B cell (primary cell): ENCODE results near the gene LONP1. TPM values are rescaled to one million over a fixed set of nuclear protein-coding genes. Genes with fewer than 3 reads are reported as not detected.

Source experiments
- ATAC-seq: fragments of 200-7000 bp; cut with Tn5 transposase; one replicate; pipeline ENCODE4 v1.10.0; 2021; ENCODE audit warnings: low read depth, mild to moderate bottlenecking, moderate number of reproducible peaks, moderate library complexity
- CTCF ChIA-PET: fragments of 350-600 bp; sonication (Branson Sonifier 250); formaldehyde crosslinking; loops from one replicate; lab custom pipeline; 2021; ENCODE audit warnings: antibody characterized with exemption, inconsistent platforms; lab: Charles Lee
- POLR2A ChIA-PET: fragments of 350-600 bp; sonication (Branson Sonifier 250); formaldehyde crosslinking; loops from one replicate; lab custom pipeline; 2021; ENCODE audit warnings: antibody characterized with exemption; lab: Charles Lee
- DNase-seq: peaks from one replicate; pipeline ENCODE4 v3.0.0; 2013
- H2AFZ ChIP-seq: 2 replicates; pipeline ENCODE4 v1.6.1; 2012; ENCODE audit warnings: mild to moderate bottlenecking, low read depth, low read length; ENCODE audit not compliant: insufficient read depth, poor library complexity, severe bottlenecking
- H3K27ac ChIP-seq, 2 donors: 1 replicate in 1 of 2; 2 replicates in 1 of 2; pipeline ENCODE4 v1.5.1; 2012 to 2013; ENCODE audit warnings: low read length in 2 of 2, mild to moderate bottlenecking in 2 of 2, moderate library complexity in 1 of 2
- H3K27me3 ChIP-seq, 4 experiments: fragments of 200-600 bp in 1 of 4; sonication (generic) in 1 of 4; replicated peaks in 1 of 4; 1 replicate in 2 of 4; 2 replicates in 2 of 4; pipeline versions ENCODE4 v1.6.1 to v1.7.0; 2013 to 2016; ENCODE audit warnings: low read length in 3 of 4, mild to moderate bottlenecking in 2 of 4, mixed read lengths in 1 of 4, moderate library complexity in 1 of 4; ENCODE audit not compliant: insufficient read depth in 4 of 4, control insufficient read depth in 3 of 4; ENCODE audit errors: control extremely low read depth in 1 of 4
- H3K36me3 ChIP-seq, 2 experiments: replicated peaks in 1 of 2; 1 replicate in 1 of 2; 2 replicates in 1 of 2; pipeline versions ENCODE4 v1.6.1 to v1.7.1; 2013; ENCODE audit warnings: low read length in 1 of 2; ENCODE audit not compliant: insufficient read depth in 2 of 2, control insufficient read depth in 1 of 2; ENCODE audit errors: control extremely low read depth in 1 of 2, extremely low read depth in 1 of 2
- H3K4me1 ChIP-seq, 2 donors: fragments of 200-600 bp in 1 of 2; sonication (generic) in 1 of 2; 1 replicate in 1 of 2; 2 replicates in 1 of 2; pipeline versions ENCODE4 v1.5.1 to v1.6.1; 2013 to 2017; ENCODE audit warnings: low read length in 2 of 2; ENCODE audit not compliant: control insufficient read depth in 2 of 2, insufficient read depth in 2 of 2
- H3K4me2 ChIP-seq: replicated peaks from 2 replicates; pipeline ENCODE3; 2012; ENCODE audit warnings: mild to moderate bottlenecking, low read depth, low read length; ENCODE audit not compliant: poor library complexity, severe bottlenecking
- H3K4me3 ChIP-seq, 5 experiments: fragments of 200-600 bp in 1 of 5; sonication (generic) in 1 of 5; 1 replicate in 3 of 5; 2 replicates in 2 of 5; pipeline versions ENCODE4 v1.5.1 to v1.7.0; 2011 to 2016; ENCODE audit warnings: low read length in 4 of 5, mild to moderate bottlenecking in 4 of 5, low read depth in 2 of 5, control low read depth in 1 of 5, moderate library complexity in 1 of 5; ENCODE audit not compliant: insufficient read depth in 1 of 5; ENCODE audit errors: control extremely low read depth in 1 of 5, extremely low read depth in 1 of 5
- H3K79me2 ChIP-seq: fragments of 200-600 bp; sonication (generic); one replicate; pipeline ENCODE4 v1.6.0; 2016; ENCODE audit warnings: low read length; ENCODE audit not compliant: control insufficient read depth, insufficient read depth
- H3K9ac ChIP-seq: fragments of 200-600 bp; sonication (generic); 2 replicates; pipeline ENCODE4 v1.6.1; 2017; ENCODE audit warnings: mild to moderate bottlenecking, low read length, moderate library complexity
- H3K9me3 ChIP-seq, 3 donors: one replicate each; pipeline versions ENCODE4 v1.6.1 to v1.7.1; 2013; ENCODE audit warnings: low read length in 2 of 3; ENCODE audit not compliant: control insufficient read depth in 2 of 3, insufficient read depth in 1 of 3; ENCODE audit errors: control extremely low read depth in 1 of 3
- H4K20me1 ChIP-seq: 2 replicates; pipeline ENCODE4 v1.6.0; 2012; ENCODE audit warnings: mild to moderate bottlenecking, low read length; ENCODE audit not compliant: insufficient read depth, control insufficient read depth, poor library complexity, severe bottlenecking
- H3K27ac Mint-ChIP-seq: one replicate; pipeline ENCODE4 v1.8.0; 2021; ENCODE audit warnings: mixed read lengths
- H3K27me3 Mint-ChIP-seq: one replicate; pipeline ENCODE4 v1.8.0; 2021; ENCODE audit warnings: mixed read lengths
- H3K4me1 Mint-ChIP-seq: one replicate; pipeline ENCODE4 v1.8.0; 2021; ENCODE audit warnings: mixed read lengths
- H3K4me3 Mint-ChIP-seq: one replicate; pipeline ENCODE4 v1.8.0; 2021; ENCODE audit warnings: mixed read lengths
- H3K9me3 Mint-ChIP-seq: one replicate; pipeline ENCODE4 v1.8.0; 2022; ENCODE audit warnings: mixed read lengths; ENCODE audit not compliant: insufficient read depth
- CTCF ChIP-seq: fragments of 200-600 bp; IDR thresholded peaks from one replicate; pipeline ENCODE4 v1.8.0; 2022; ENCODE audit warnings: antibody characterized with exemption, mild to moderate bottlenecking
- EZH2 ChIP-seq: IDR thresholded peaks from 2 replicates; pipeline ENCODE4 v1.6.1; 2012; ENCODE audit warnings: borderline replicate concordance, low read depth, mild to moderate bottlenecking, moderate library complexity, low read length; ENCODE audit not compliant: insufficient read depth, poor library complexity, severe bottlenecking
- WGBS: methylation state at CpG from one replicate; pipeline ENCODE4 v1.1.5; 2013; ENCODE audit warnings: missing lambda C conversion rate; ENCODE audit not compliant: insufficient coverage; 5-methylcytosine and 5-hydroxymethylcytosine counted together
- intact Hi-C: fragments of 100-400 bp; cut with micrococcal nuclease; formaldehyde crosslinking; loops from one replicate; pipeline ENCODE4 v1.10.0; 2022
- polyA plus RNA-seq: library from polyadenylated mRNA; depleted of rRNA; stranded (reverse); fragments of >200 nt; gene quantifications from 2 replicates; pipeline ENCODE4 v1.2.3, GENCODE V29; 2012
- total RNA-seq, 2 donors: library from RNA; stranded (reverse); fragments of 120-200 nt in 1 of 2; gene quantifications; 1 replicate in 1 of 2; 2 replicates in 1 of 2; pipeline versions ENCODE4 v1.2.3 to v1.2.4, GENCODE V29; 2013 to 2022

Gene LONP1
- total and polyA plus RNA-seq, 2 donors (not counting 1 experiment from before 2014, with no cell fraction given), result 60.1 to 67.2 TPM

- peak within 1 kb of the TSS; percentile 93 for H3K4me3 Mint-ChIP-seq
- Histone ChIP-seq H3K4me2 (peak within 1 kb of the TSS; percentile 91), H3K79me2 (peaks cover 12% of the 10 kb centered on the region), H3K27ac (peak within 1 kb of the TSS; percentile 96 to 98), H3K27me3 (no peaks in the 10 kb centered on the region), H3K9me3 (peaks cover 0 to 3% (median 0%) of the 10 kb centered on the region in 3 donors), H3K4me1 (peaks cover 14 to 17% of the 10 kb centered on the region in 2 donors), H3K36me3 (no peaks in the 10 kb centered on the region), H3K4me3 (peak within 1 kb of the TSS; percentile 65 to 100 (median 81)), H2AFZ (peak within 1 kb of the TSS; percentile 92), H3K9ac (peak within 1 kb of the TSS; percentile 92), H4K20me1 (no peaks in the 10 kb centered on the region)
- no peaks in the 10 kb centered on the region for H3K27me3 Mint-ChIP-seq
- peak; percentile 100 for DNase-seq
- intact Hi-C loops, result loop anchor here (1.0 to 10.0 kb wide), 4 partner anchors 10 to 1916 kb away; partner anchors contain the start of genes APBA3, DUS3L, MRPL54 and RPL36
- ChIA-PET POLR2A (no interaction called here), CTCF (interaction anchor here (1.2 kb wide), 1 partner anchor 9 kb away, joined by 3 read pairs; no protein-coding TSS in a partner anchor)
- H3K27ac Mint-ChIP-seq, result peak within 1 kb of the TSS; percentile 99
- no peaks in the 10 kb centered on the region for H3K9me3 Mint-ChIP-seq
- ATAC-seq, result peak; percentile 93
- H3K4me1 Mint-ChIP-seq, result peaks cover 25% of the 10 kb centered on the region
- WGBS, result 2% methylated on average over 93 of the region's 94 CpGs
- no peak for TF ChIP-seq CTCF
- TF ChIP-seq EZH2, result no peak
These were observed 39.2 kb downstream of the LONP1 start, which contains the start of the genes HSD11B1L and MICOS13 for GRCh38 chr19:5680437-5681368. Gene HSD11B1L (plus strand): TSS chr19:5681027. CDS start chr19:5684833, 3,806 bp downstream. Gene MICOS13 (minus strand): TSS chr19:5680516. CDS start chr19:5680486, 30 bp downstream.
